OCI-LY7 (cell line): ENCODE data around the gene ATXN1.

Experiments
- CTCF ChIP-seq: fragments of 200-600 bp; sonication (generic); conservative IDR thresholded peaks from 2 replicates; pipeline ENCODE4 v1.5.1; 2014; ENCODE audit warnings: mild to moderate bottlenecking, antibody characterized with exemption, low read length, moderate library complexity, mixed read lengths
- EZH2phosphoT487 ChIP-seq: fragments of 200-600 bp; sonication (generic); IDR thresholded peaks from 2 replicates; pipeline ENCODE4 v1.6.1; 2018; ENCODE audit warnings: low read depth, borderline replicate concordance, mild to moderate bottlenecking, mixed run types, antibody characterized with exemption, low read length, moderate library complexity, mixed read lengths

GRCh38 chr6:16728513-16729182 lies 32.6 kb downstream of the ATXN1 start:
- TF ChIP-seq EZH2phosphoT487 (no peak), CTCF (no peak)
